HG03108 (cell line): ENCODE data around the gene CHD1.
A peak's percentile ranks its signal among the peaks of the same experiment; 100 is the strongest.

Source experiments
- ATAC-seq: cut with Tn5 transposase; IDR thresholded peaks from one replicate; pipeline ENCODE4 v1.9.1; 2021; ENCODE audit warnings: moderate library complexity; ENCODE audit not compliant: unreplicated experiment

The CHD1 gene

GRCh38 chr5:98936948-98937715, 8.3 kb upstream of the CHD1 start:
- no peak for ATAC-seq

DNA sequence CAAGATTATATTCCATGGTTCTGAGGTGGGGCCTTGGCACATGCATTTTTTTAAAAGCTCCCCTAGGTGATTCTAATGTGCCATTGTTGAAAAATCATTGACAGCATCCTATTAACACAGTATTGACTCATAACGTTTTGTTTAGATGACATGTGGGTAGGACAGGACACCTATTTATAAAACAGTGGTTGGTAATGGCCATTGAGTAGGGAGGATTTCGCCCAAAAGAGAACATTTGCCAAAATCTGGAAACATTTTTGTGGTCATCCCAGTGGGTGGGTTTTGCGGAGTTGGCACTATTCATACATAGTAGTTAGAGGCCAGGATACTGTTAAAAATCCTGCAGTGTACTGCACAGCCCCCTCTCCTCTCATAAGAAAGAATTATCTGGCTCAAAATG, 6.4 kb upstream of the CHD1 start:
- no peak for ATAC-seq

DNA sequence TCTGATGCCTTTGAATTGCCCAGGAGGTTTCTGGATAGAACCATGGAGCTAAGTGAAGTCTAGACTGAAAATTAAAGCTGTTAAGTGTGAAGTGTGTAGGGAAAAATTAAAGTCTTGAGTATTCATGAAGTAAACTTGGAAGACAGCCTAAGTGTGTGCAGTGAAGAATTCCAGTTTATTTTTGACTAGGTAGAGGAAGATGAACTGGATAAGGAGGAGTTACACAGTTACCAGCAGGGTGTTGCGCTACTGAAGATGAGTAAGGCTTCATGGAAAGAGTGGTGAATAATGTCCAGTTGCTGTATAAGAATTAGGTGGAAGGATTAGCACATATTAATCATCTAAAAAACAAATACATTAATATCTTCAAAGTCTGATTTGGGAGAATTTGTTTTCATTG, 5.7 kb upstream of the CHD1 start:
- ATAC-seq: no peak

- no peak for ATAC-seq
These were observed 4.8 kb upstream of the CHD1 start for GRCh38 chr5:98933445-98934072.

DNA sequence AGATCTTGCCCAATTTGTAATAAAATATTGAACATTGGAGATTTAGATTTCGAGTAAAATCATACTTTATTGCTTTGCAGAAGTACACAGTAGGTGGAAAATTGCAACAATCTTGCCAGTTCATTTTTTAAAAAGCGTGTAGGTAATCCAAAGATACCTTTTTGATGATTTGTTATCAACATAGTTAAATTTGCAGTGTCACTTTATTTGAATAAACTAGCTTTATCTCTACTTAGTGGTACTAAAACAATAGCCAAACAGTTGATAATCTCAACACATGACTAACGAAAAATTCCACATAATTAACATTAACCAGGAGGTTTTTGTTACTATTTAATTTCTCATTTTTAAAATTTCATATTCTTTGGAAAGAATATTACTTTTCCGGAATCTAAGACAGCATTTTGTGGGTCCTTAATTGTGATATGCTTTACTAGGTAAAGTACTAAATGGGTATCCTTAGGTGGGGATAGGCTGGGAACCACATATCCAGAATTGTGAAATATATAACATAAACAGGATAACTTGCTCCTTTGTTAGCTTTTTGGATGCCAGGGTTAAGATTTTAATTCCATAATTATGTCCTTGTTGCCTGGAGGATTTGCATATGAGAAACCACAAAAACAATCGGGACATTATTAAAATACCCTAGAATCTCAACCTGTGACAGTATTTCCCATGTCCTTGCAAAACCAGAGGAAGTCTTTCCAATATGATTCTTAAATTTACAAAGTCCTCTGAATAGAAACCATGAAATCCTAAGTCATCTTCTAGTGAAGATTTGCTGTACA, 2.4 kb upstream of the CHD1 start:
- no peak for ATAC-seq

DNA sequence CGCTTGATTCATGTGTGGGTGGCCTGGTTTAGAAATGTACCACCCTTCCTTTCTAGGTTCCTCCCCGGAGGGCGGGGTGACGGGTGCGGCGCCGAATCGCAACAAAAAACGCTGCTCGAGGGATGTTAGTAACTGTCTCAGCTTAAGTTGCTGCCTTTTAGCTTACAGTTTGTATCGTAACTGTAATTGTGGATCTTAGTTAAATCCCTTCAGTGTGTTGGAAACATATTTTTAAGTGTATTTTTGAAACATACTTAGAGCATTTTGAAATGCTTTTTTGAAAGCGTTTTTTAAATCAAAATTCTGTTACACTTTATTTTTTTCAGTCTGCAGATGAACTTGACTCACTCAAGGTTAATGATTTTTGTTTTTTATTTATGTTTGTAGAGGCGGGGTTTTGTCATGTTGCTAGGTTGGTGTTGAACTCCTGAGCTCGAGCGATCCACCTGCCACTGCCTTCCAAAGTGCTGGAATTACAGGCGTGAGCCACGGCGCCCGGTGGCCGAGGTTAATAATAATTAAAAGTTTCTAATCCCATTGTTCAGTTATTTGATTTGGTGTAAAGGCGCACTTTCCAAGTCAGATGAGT, 997 bp upstream of the CHD1 start:
- no peak for ATAC-seq

GRCh38 chr5:98927989-98928872, 576 bp downstream of the CHD1 start:
- ATAC-seq: peak; percentile 17

- ATAC-seq: peak; percentile 21
These were observed 1.4 kb downstream of the CHD1 start for GRCh38 chr5:98927242-98927988.

DNA sequence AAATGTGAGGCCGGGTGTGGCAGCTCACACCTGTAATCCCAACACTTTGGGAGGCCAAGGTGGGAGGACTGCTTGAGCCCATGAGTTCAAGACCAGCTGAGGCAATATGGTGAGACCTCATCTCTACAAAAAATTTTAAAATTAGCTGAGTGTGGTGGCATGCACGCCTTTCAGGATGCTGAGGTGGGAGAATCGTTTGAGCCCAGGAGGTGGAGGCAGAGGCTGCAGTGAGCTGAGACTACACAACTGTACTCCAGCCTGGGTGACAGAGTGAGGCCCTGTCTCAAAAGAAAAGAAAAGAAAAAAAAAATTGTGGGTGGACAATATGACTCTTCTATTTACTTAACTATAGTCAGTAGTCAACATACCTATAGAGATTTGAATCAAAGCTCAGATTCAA, 4.8 kb downstream of the CHD1 start:
- ATAC-seq: no peak

- no peak for ATAC-seq
These were observed 6.8 kb downstream of the CHD1 start for GRCh38 chr5:98921947-98922505.

DNA sequence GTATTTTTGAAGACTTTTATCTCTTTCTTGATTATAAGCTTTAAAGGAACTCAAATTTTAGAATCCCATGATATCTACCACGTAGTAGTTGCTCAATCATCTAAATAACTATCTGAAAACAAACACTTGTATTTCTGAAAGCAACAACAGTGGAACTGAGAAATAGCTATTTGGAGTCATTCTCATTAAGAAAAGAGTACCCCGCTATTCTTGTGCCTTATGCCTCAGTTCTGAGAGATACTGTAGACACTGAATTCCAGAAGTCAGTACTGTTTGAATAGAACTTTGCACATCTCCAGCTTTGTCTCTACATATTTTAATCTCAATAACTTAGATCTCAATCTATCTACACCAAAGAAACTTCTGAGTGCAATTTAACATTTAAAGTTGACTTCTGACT, 11.4 kb downstream of the CHD1 start:
- ATAC-seq: no peak

- ATAC-seq: no peak
These were observed 12.3 kb downstream of the CHD1 start for GRCh38 chr5:98916540-98916939.

DNA sequence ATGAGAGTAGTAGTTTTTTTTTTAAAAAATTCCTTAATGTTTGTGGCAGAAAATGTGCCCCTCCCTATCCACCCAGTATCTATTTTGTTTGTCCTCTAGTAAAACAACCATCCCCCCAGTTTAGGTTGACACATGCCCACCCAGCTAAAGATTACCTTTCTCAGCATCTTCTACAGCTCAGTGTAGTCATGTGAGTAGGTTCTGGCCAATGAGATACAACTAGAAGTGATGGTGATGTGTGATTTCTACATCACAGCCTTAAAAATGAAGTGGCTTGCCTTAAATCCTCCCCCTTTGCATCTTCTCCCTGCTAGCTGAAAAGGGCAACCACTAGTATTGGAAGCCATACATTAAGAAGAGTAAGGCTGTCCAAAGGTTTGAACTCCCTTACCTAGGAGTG, 14.9 kb downstream of the CHD1 start:
- no peak for ATAC-seq

GRCh38 chr5:98911280-98912040, 17.3 kb downstream of the CHD1 start:
- ATAC-seq: no peak

DNA sequence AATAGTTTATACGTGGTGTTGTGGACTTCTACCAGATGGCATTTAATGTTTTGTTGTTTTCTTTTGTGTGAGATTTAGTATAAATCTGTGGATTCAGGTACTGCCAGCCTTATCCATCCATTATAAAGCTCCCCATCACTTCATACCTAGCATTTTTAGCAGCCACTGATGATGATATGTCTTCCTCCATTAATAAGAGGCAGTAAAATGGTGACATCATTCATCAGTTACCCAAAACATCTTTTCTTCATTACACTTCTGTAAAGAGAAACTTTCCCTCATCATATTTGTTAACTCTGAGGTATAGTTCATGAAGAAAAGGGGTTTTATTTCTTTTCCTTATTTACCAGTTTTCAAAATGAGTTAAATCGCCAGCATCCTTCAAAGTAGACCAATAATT, 19.4 kb downstream of the CHD1 start:
- ATAC-seq: no peak

DNA sequence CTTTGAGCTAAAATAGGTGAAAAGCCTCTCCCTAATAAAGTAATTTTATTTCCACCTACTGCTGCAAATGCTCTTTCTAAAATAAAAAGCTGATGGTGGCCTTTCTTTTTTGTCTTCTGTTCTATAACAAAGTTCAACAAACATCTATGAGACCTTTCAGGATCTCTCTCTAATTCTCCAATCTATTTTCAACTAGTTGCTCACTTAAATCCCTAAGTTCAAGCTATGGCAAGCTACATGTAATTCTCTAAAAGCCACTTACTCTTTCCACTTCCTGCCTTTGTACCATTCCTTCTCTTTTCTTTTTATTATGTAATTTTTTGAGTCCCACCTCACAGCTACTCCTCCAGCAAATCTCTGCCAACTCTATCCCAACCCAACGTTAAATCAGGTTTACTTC, 20.9 kb downstream of the CHD1 start:
- no peak for ATAC-seq

- no peak for ATAC-seq
These were observed 22.0 kb downstream of the CHD1 start for GRCh38 chr5:98906756-98907355.
